GM18867 (cell line): ENCODE measurements around the gene EPHA2.

Experiments used
- ATAC-seq: cut with Tn5 transposase; IDR thresholded peaks from one replicate; pipeline ENCODE4 v1.9.1; 2021; ENCODE audit warnings: mild to moderate bottlenecking, moderate library complexity; ENCODE audit not compliant: unreplicated experiment

EPHA2 gene

DNA sequence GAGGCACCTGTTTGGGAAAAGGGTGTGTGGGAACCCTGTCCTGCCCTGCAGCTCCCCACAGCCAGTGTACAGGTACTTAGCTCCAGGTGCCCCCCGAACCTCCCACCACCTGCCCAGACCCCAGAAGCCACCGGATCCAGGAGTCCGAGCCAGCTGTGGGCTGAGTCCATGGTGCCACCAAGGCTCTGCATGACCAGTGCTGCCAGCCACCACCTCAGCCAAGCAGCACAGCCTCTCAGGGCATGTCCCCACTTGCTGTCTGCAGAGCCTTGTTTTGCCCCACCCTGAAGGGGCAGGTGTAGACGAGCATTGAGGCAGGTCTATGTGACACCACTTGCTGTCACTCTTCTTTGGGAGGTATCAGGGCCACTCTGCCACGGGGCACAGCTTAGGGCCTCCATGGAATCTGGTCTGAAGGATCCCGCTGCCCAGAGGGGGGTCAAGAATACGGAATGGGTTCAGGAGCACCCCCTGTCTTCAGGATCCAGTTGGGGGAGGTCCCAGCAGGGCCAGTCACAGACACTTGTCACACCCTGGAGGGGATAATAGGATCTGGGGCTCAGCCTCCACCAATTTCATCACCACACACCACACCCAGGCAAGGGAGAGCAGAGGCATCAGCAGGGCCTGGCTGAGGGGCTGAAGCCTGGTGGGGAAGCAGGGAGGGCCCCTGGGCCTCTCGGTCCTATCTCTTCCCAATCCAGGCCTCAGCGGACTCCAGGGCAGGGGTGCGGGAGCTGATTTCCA, 28.9 kb upstream of the EPHA2 start:
- ATAC-seq = no peak

GRCh38 chr1:16183765-16184556, 28.1 kb upstream of the EPHA2 start:
- ATAC-seq = no peak

DNA sequence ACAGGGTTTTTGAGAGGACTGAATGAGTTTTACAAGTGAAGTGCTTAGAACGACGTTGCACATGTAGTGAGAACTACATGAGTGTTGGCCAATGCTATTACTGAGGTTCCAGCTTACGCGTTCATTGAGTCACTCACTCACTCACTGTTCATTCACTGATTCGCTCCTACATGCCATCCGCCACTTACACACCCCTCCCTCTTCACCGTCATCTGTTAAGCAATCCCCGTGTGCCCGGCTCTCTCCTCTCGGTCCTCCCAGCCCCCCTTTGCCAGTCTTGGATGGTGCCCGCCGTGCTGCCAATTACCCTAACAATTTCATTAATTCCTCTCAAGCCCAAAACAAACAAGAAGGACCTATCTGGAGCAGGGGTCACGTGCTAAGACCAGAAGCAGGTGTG, 27.3 kb upstream of the EPHA2 start:
- ATAC-seq = no peak

DNA sequence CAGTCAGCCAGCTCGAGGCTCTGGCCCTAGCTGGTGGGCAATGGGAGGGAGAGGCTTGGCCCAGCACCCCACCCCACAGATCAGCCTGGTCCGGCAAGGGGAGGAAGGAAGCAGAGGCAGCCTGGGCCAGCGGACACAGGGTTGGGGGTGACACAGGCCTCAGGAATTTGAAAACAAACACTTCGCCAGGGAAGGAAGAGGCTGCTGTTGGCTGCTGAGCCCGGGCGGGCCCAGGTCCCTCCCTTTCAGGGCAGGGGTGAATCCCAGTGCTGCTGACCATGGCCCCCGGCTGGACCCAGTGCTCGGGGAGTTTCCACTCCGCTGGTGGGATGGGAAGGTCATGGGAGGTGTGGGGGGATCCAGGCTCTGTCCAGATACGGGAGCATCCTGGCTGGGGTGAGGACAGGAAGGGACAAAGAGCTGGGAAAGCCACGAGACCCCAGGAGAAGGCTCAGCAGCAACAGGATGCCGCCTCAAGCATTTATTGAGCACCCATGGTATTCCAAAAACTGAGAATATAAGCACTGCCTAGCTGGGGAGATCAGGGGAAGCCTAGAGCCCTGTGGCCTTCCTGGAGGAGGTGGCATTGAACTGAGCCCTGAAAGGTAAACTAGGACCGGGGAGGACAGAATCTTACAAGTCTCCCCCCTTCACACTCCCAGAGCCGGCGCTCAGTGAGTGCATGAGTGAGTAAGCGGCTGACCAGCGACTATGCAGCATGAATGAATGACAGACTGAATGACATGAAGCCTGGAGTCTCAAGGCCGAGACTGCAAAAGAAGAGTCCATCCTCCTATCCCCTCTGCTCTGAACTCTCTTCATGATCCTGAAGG, 26.2 kb upstream of the EPHA2 start:
- no peak for ATAC-seq

DNA sequence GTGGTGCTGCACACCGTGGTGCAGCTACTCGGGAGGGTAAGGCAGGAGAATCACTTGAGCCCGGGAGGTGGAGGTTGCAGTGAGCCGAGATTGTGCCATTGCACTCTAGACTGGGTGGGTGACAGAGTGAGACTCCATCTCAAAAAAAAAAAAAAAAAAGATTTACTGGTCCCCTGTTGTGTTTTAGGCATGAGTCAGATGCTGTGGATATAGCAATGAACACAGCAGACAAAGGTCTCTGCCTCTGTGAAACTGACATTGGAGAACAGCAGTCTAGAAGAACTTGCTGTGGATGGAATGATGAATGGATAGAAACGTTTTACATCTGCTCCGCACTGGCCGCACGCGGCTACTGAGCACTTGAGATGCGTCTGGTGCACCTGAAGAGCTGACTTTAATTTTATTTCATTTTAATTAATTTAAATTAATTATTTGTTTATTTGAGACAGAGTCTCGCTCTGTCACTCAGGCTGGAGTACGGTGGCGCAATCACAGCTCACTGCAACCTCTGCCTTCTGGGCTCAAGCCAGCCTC, 24.5 kb upstream of the EPHA2 start:
- ATAC-seq = no peak

DNA sequence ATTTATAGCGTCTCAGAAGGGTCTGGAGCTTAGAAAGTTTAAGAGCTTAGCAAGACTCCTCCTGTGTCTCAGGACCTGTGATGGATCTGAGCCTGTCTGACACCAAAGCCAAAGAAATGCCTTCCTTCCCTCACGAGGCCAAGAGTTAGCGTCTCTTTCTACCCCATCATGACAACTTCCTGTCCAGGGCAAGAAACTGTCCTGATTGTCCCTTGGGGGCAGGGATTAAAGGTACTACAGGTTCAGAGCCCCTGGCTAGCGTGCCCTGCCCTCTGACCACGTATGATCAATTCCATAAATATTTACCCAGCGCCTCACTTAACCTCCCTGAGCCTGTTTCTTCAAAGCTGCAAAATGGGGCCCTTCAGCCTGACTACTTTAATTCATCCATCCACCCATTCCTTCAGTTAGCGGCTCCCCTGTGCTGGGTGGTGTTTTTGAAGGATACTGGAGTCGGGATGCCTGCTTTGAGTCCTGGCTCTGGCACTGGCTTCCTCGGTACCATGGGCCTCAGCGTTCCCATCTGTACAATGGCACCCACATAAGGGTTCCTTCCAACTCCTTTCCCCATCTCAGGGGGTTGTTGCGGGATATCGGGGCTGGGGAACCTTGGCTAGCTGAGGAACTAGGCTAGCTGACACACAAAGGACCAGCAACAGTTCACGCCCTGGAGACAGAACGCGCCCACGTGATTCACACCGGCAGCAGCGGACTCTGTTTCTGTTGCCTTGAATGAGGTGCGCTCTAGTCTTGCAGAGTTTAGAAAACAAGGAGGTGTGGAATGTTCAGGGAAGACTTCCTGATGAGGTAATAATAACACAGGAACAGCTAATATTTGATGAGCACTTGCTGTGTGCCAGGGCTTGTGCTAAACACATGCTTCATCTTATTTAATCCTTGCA, 23.0 kb upstream of the EPHA2 start:
- no peak for ATAC-seq

DNA sequence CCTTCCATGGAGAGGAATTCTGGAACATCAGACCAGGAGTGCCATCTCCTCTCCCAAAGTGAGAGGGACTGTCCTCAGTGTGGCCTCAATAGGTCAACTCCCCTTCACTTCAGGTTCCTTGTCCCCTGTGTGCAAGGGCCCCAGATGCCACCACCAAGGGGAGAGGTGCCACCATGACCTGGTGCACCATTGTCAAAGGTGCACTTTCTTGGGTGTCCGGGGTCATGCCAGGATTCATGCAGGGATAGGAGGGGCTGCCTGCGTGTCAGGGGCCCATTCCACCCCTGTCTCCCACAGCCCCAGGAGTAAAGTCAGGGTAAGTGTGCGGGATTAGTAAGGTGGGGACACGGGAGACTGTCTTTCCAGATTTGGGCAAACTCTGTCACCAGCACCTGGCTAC, 21.4 kb upstream of the EPHA2 start:
- ATAC-seq = no peak

DNA sequence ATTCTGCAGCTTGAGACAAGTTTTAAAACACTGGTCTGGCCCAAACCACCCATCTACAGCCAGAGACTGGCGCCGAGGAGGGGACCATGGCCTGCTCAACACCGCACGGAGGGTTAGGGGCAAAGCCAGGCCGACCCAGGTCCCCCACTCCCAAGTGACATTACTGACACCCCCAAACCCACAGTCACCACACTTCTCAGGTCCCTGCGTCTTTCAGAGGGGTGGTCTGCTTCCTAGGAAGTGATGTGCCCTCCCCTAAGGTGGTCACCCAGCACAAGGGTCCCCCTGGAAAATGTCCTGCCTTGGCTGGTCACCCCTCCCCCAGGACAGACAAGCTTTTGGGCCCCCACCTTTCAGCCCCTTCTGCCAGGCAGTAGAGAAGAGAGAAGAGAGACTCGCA, 20.8 kb upstream of the EPHA2 start:
- no peak for ATAC-seq

DNA sequence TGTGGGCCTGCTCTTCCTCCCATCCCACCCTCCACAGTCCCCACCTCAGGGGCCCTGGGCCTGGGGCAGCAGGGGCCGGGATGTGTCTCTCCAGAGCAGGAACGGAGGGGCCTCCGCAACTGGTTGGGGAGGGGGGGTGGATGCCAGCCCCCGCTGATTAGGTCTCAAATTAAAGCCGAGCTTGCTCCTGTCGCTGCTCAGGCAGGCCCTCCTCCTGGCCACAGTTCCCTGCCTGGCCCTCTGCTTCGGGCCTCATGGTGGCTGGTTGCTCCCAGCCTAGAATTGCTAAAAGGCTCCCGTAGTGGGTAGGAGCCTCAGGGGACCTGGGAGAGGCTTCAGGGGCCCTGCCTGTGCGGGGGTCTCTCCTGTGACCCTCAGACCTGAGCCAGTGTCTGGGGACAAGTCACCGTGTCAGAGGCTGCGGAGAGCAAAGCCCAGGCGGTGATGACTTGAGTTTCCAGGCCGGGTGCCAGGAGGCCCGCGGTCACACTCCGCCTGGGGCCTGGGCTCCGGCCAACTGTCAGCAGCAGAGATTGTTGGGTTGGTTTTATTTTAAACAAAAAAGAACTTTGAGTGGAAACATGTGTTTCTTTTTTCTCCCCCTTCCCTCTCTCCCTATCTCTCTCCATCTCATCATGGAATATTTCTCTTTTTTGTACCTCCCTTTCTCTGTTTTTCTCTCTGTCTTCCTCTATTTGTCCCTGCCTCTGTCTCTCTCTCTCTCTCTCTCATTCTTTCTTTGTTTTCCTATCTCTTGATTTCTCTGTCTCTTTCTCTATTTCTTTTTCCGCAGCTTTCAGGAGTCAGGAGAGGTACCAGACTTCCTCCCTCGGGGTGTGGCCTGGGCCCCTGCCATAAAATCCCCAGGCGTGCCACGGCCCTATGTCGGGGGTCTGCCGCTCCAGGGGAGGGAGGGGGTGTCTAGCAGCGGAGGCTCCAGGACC, 20.0 kb upstream of the EPHA2 start:
- ATAC-seq = no peak

DNA sequence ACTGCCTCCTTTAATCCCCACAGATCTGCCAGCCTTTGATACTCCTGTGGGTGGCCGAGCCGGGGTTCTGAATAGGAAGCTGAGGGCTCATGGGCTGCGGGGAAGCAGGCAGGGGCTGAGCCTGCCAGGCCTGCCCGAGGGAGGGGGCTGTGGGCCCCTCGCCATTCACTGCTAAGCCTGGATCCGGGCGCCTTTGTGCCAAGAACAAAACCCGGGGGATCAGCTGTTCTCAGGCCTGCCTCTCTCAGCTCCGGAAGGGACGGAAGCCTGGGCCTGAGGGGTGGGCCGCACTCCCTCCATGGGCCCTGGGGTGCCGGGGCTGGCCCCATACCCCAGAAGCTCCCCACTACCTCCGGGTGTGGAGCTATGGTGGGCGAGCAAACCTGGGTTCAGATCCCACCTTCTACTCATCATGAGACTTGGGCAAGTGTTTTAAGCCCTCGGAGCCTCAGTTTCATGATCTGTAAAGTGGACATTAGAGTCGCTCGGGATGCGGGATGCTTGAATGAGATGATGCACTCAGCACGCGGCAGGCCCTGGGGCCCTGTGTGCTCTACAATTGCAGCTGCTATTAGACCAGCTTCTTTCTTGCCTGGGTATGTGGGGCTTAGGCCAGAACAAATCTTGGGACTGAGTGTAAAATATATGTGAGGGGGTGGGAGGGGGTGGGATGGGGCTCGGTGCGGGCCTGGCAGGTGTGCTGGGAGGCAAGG, 19.2 kb upstream of the EPHA2 start:
- no peak for ATAC-seq

GRCh38 chr1:16174261-16174868, 18.5 kb upstream of the EPHA2 start:
- no peak for ATAC-seq

DNA sequence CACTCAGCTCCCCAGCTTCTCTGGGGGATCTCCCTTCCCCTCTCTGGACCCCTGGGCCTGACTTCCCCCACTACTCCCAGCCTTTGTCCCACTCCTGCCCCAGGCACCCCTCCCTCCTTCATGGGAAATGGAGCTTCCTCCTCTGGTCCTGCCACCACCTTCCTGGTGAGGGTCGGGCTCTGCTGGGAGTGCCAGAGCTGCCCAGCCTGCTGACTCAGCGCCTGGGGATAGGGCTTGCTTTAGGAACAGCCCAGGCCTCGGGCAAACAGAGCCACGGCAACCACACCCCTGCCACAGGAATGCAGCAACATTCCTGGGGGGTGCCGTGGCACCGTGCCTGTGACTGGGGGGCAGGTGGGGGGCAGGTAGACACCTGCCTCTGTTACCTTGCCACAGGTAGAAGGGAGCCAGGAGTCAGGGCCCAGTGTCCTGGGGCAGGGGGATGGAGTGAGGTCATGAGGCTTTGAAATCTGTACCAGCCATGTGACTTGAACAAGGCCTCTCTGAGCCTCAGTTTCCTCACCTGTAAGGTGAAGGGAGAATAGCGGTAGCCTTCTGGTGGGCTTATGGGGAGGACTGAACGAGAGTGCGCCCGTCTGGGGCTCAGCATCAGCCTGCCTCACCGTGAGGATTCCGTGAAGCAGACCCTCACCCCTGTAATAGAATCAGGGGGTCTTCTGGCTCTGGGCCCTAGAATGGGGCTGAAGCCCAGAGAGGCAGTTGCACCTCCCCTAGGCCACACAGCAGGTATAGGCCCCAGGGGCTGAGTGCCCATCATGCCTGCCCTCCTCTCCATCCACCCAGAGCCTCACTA, 17.8 kb upstream of the EPHA2 start:
- no peak for ATAC-seq

DNA sequence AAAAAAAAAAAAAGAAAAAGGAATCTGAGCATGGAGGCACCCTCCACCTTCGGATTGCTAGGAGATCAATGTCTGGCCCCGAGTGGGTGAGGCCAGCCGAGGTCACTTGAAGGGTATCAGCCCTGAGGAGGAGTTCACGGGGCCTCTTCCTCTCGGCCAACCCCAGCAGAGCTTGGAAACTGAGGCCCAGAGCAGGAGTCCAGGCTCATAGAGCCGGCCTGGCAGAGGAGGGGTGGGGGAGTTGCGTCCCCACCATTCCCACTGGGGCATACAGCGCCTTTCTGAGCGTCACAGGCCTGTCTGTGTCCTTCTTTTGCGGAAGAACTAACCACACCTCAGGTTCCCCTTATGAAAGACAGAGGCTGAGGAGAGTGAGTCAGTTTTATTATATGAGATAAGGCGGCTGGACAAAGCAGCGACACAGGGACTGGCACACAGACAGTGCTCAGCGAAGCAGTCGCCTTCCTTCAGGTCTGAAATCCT, 17.1 kb upstream of the EPHA2 start:
- ATAC-seq = no peak

GRCh38 chr1:16172218-16172830, 16.5 kb upstream of the EPHA2 start:
- ATAC-seq = no peak

- no peak for ATAC-seq
These were observed 15.7 kb upstream of the EPHA2 start for GRCh38 chr1:16171314-16172151.

DNA sequence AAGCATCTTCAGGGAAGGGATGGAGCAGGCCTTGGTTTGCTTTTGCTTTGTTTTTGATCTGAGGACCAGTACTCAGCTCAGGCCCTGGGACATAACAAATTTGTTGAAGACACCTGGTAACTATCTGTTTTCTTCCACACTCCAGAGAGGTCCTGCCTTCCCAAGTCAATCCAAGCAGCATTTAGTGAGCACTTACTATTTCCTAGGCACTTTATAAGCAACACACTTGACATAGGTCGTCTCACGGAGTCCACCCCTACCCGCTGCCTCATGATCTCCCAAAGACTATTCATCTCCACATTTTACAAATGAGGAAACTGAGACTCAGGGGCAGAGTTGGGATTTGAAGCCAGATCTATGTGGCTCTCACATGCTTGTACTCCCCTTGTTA, 14.4 kb upstream of the EPHA2 start:
- no peak for ATAC-seq
